Skin epidermis (tissue), 12 donors: ENCODE measurements around the gene TMEM256.
A peak's percentile ranks its signal among the peaks of the same experiment; 100 is the strongest.
"Not testable (repeated sequence)": the region's sequence is repeated elsewhere in the genome, so short reads cannot be mapped to it uniquely, and the experiment has no call there.

Source experiments
- H3K27ac ChIP-seq, 21 experiments: fragments of 200-600 bp; sonication (generic) in 11 of 21; one replicate each; pipeline ENCODE4 v1.5.0; 2020; ENCODE audit warnings: mild to moderate bottlenecking in 3 of 21, inconsistent platforms in 2 of 21, moderate library complexity in 2 of 21
- H3K4me3 ChIP-seq, 7 experiments: fragments of 200-600 bp; sonication (generic) in 2 of 7; one replicate each; pipeline ENCODE4 v1.5.0; 2020; ENCODE audit warnings: inconsistent platforms in 2 of 7, mild to moderate bottlenecking in 2 of 7, moderate library complexity in 1 of 7

TMEM256 gene

GRCh38 chr17:7367918-7368598 lies 35.8 kb downstream of the TMEM256 start:
- Histone ChIP-seq H3K27ac (no peak overlapping the region), H3K4me3 (no peak overlapping the region)

GRCh38 chr17:7367083-7367482 lies 36.8 kb downstream of the TMEM256 start:
- Histone ChIP-seq H3K4me3 (no peak overlapping the region), H3K27ac (no peak overlapping the region)

- H3K27ac ChIP-seq = not testable (repeated sequence)
These were observed 37.9 kb downstream of the TMEM256 start for GRCh38 chr17:7365963-7366362.

GRCh38 chr17:7363311-7363710 lies 40.6 kb downstream of the TMEM256 start:
- Histone ChIP-seq H3K4me3 (no peak overlapping the region), H3K27ac (peak overlapping the region in 1 of 21 experiments; percentile 13)

More at GRCh38 chr17:7365963-7366362, 37.9 kb downstream of the TMEM256 start:
- H3K4me3 ChIP-seq = not testable (repeated sequence)

- H3K27ac ChIP-seq = no peak overlapping the region
These were observed 42.0 kb downstream of the TMEM256 start for GRCh38 chr17:7361906-7362305.

GRCh38 chr17:7357381-7357780 lies 46.5 kb downstream of the TMEM256 start:
- peak overlapping the region in 19 of 21 experiments; percentile 18 to 99 (median 75) for H3K27ac ChIP-seq
- no peak overlapping the region for H3K4me3 ChIP-seq

More at GRCh38 chr17:7361906-7362305, 42.0 kb downstream of the TMEM256 start:
- H3K4me3 ChIP-seq = no peak overlapping the region

- Histone ChIP-seq H3K4me3 (no peak overlapping the region), H3K27ac (peak overlapping the region in 20 of 21 experiments; percentile 28 to 99 (median 86))
These were observed 47.1 kb downstream of the TMEM256 start for GRCh38 chr17:7356756-7357155.

GRCh38 chr17:7356072-7356549 lies 47.8 kb downstream of the TMEM256 start:
- Histone ChIP-seq H3K27ac (peak overlapping the region in 20 of 21 experiments; percentile 27 to 99 (median 82)), H3K4me3 (peak overlapping the region in 1 of 7 experiments; percentile 10)

GRCh38 chr17:7355573-7355972 lies 48.3 kb downstream of the TMEM256 start:
- peak overlapping the region in 20 of 21 experiments; percentile 6 to 99 (median 86) for H3K27ac ChIP-seq

GRCh38 chr17:7355053-7355452 lies 48.8 kb downstream of the TMEM256 start, which contains the start of gene TMEM95:
Gene TMEM95, plus strand, starts transcription at chr17:7355156. Its CDS starts 49 bp downstream, at chr17:7355205.
- H3K27ac ChIP-seq = peak within 1 kb of the TSS in 20 of 21 experiments; percentile 80 to 99 (median 96)
- H3K4me3 ChIP-seq = peak within 1 kb of the TSS in 5 of 7 experiments; percentile 6 to 68 (median 58)

More at GRCh38 chr17:7355573-7355972, 48.3 kb downstream of the TMEM256 start:
- H3K4me3 ChIP-seq = no peak overlapping the region

GRCh38 chr17:7354262-7354843 lies 49.5 kb downstream of the TMEM256 start:
- H3K27ac ChIP-seq = peak overlapping the region in 20 of 21 experiments; percentile 80 to 99 (median 96)
- peak overlapping the region in 4 of 7 experiments; percentile 6 to 68 (median 52) for H3K4me3 ChIP-seq
